BE2C (cell line): Measurements from ENCODE around the gene DVL1.

Experiments used
- DNase-seq: peaks from one replicate; pipeline ENCODE4 v3.0.0-alpha.2; 2020
- H3K27me3 ChIP-seq: fragments of 250-450 bp; sonication (Bioruptor Pico); 2 replicates; pipeline ENCODE4 v1.5.1; 2020; ENCODE audit warnings: mild to moderate bottlenecking
- H3K36me3 ChIP-seq: fragments of 250-450 bp; sonication (Bioruptor Pico); 2 replicates; pipeline ENCODE4 v1.5.1; 2020; ENCODE audit warnings: mild to moderate bottlenecking
- H3K4me1 ChIP-seq: fragments of 250-450 bp; sonication (Bioruptor Pico); 2 replicates; pipeline ENCODE4 v1.5.1; 2020
- H3K4me3 ChIP-seq: 2 replicates; pipeline ENCODE4 v1.5.1; 2011; ENCODE audit warnings: low read depth, low read length
- H3K9me3 ChIP-seq: fragments of 250-450 bp; sonication (Bioruptor Pico); 2 replicates; pipeline ENCODE4 v1.5.1; 2020
- CTCF ChIP-seq: IDR thresholded peaks from 2 replicates; pipeline ENCODE4 v1.5.1; 2012; ENCODE audit warnings: mild to moderate bottlenecking, low read depth, low read length

DVL1 gene

GRCh38 chr1:1342584-1343115, 6.6 kb downstream of the DVL1 start:
- Histone ChIP-seq H3K27me3 (no peaks in the 10 kb centered on the region), H3K36me3 (peaks cover 33% of the 10 kb centered on the region), H3K4me3 (no peak overlapping the region), H3K4me1 (peaks cover 3% of the 10 kb centered on the region; the same call in 1 of the 2 replicates), H3K9me3 (no peaks in the 10 kb centered on the region)
- TF ChIP-seq CTCF = no peak
- no peak for DNase-seq

DNA sequence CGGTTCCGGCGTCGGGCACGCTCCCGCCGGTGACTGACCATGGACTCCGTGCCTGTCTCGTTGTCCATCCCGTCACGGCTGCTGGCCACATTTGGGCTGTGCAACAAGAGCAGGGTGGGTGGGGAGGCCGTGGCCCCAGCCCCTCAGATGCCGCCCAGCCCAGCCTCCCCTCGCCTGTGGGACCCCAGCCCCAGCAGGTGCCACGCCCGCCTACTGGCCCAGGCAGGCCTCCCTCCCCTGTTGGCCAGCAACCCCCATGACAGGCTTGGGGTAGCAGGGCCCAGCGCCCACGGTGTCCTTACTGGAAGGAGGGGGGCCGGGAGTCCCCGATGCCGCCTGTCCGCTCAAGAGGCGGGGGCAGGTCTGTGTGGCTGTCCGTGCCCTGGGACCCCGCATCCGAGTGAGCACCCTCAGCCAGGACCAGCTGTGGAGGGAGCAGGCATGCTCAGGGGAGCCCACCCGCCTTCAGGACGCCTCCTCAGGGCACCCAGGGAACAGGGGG, 7.1 kb downstream of the DVL1 start:
- Histone ChIP-seq H3K9me3 (no peaks in the 10 kb centered on the region), H3K36me3 (peaks cover 38% of the 10 kb centered on the region), H3K4me1 (peaks cover under 1% of the 10 kb centered on the region; the same call in 1 of the 2 replicates), H3K4me3 (no peak overlapping the region), H3K27me3 (no peaks in the 10 kb centered on the region)
- TF ChIP-seq CTCF = no peak
- DNase-seq = no peak

DNA sequence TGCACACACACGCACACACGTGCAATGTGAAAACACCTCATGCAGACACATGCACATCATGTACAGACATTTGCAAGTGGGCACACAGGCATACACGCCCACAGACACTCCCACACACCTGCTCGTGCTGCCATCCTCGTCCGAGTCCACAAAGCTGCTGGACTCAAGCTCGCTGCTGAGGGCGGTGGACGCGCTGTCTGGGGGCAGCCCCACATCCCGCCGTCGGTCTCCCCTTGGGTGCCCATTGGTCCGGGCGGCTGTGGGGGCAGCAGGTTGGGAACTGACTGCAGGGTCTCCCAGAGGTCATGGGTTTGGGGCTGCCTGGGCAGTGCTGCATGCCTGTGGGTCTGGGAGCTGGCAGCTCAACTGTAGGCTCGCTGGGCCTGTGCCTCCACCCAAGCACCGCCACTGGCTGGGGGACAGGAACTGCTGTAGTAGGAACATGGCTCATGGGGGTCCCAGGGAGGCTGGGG, 7.6 kb downstream of the DVL1 start:
- TF ChIP-seq CTCF = no peak
- Histone ChIP-seq H3K27me3 (no peaks in the 10 kb centered on the region), H3K36me3 (peaks cover 40% of the 10 kb centered on the region), H3K4me3 (no peak overlapping the region), H3K4me1 (no peaks in the 10 kb centered on the region), H3K9me3 (no peaks in the 10 kb centered on the region)
- DNase-seq = no peak

DNA sequence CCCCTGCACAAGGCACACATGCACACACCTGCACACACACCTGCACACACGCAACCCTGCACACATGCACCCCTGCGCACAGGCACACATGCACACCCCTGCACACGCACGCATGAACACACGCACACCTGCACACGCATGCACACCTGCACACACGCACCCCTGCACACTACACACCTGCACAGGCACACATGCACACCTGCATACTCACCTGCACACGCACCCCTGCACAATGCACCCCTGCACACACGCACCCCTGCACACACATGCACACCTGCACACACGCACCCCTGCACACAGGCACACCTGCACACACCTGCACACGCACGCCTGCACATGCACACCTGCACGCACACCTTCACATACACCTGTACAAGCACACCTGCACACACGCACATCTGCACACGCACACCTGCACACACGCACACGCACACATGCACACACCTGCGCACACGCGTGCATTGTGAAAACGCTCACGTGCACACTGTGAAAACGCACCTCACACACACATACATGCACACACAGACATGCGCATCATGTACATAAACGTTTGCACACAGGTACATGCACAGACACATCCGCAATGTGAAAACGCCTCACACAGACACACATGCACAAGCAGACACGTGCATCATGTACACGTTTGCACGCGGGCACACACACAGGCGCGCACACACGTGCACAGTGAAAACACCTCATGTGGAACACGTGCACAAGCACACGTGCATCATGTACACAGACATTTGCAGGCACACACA, 8.2 kb downstream of the DVL1 start:
- no peak for TF ChIP-seq CTCF
- DNase-seq = no peak
- Histone ChIP-seq H3K27me3 (no peaks in the 10 kb centered on the region), H3K4me1 (no peaks in the 10 kb centered on the region), H3K36me3 (peaks cover 44% of the 10 kb centered on the region), H3K4me3 (no peak overlapping the region), H3K9me3 (no peaks in the 10 kb centered on the region)

DNA sequence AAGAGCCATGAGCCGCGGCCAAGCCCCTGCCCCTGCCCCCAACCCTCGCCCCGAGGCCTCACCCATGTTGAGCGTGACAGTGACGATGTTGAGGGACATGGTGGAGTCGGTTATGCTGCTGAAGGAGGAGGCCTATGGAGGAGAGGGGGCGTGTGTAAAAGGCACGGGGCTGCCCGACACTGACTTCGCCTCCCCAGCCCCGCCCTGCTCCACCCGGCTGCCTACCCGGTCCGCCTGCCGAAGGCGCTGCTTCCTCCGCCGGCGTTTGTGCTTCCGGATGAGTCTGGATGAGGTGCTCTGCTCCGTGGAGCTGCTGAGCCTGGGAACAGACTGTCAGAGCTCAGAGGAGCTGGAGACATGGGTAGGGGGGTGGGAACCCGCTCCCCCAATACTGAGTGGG, 9.0 kb downstream of the DVL1 start:
- H3K27me3 ChIP-seq = no peaks in the 10 kb centered on the region
- no peak for TF ChIP-seq CTCF
- H3K4me3 ChIP-seq = no peak overlapping the region
- H3K9me3 ChIP-seq = no peaks in the 10 kb centered on the region
- peaks cover 46% of the 10 kb centered on the region for H3K36me3 ChIP-seq
- no peaks in the 10 kb centered on the region for H3K4me1 ChIP-seq
- no peak for DNase-seq

GRCh38 chr1:1338278-1338677, 10.9 kb downstream of the DVL1 start:
- TF ChIP-seq CTCF = no peak
- Histone ChIP-seq H3K36me3 (peaks cover 49% of the 10 kb centered on the region), H3K4me1 (no peaks in the 10 kb centered on the region), H3K4me3 (no peak overlapping the region), H3K27me3 (no peaks in the 10 kb centered on the region), H3K9me3 (no peaks in the 10 kb centered on the region)
- DNase-seq = no peak
